Hepatocyte (in vitro differentiated cells): ENCODE measurements around the gene SNX11. TPM values are rescaled to one million over a fixed set of nuclear protein-coding genes. Genes with fewer than 3 reads are reported as not detected.
"Not testable (repeated sequence)": the region's sequence is repeated elsewhere in the genome, so short reads cannot be mapped to it uniquely, and the experiment has no call there.

Source experiments
- DNase-seq: peaks from one replicate; pipeline ENCODE4 v3.0.0-alpha.2; 2016; ENCODE audit warnings: low spot score
- H2AFZ ChIP-seq: fragments of 200-600 bp; sonication (generic); 2 replicates; pipeline ENCODE4 v1.6.0; 2016; ENCODE audit warnings: antibody characterized with exemption, mild to moderate bottlenecking
- H3K27ac ChIP-seq: fragments of 200-600 bp; sonication (generic); 2 replicates; pipeline ENCODE4 v1.5.1; 2016; ENCODE audit warnings: mild to moderate bottlenecking
- H3K27me3 ChIP-seq: fragments of 200-600 bp; sonication (generic); 2 replicates; pipeline ENCODE4 v1.6.1; 2016
- H3K36me3 ChIP-seq: fragments of 200-600 bp; sonication (generic); replicated peaks from 2 replicates; pipeline ENCODE4 v1.5.1; 2016; ENCODE audit warnings: low read depth; ENCODE audit not compliant: insufficient read depth
- H3K4me1 ChIP-seq: fragments of 200-600 bp; sonication (generic); 2 replicates; pipeline ENCODE4 v1.5.1; 2016; ENCODE audit warnings: mild to moderate bottlenecking, moderate library complexity; ENCODE audit not compliant: insufficient read depth
- H3K4me2 ChIP-seq: fragments of 200-600 bp; sonication (generic); 2 replicates; pipeline ENCODE4 v1.6.0; 2016
- H3K4me3 ChIP-seq: fragments of 200-600 bp; sonication (generic); 2 replicates; pipeline ENCODE4 v1.5.1; 2016; ENCODE audit warnings: mild to moderate bottlenecking
- H3K79me2 ChIP-seq: fragments of 200-600 bp; sonication (generic); 2 replicates; pipeline ENCODE4 v1.6.0; 2017; ENCODE audit warnings: mild to moderate bottlenecking
- H3K9me2 ChIP-seq: fragments of 200-600 bp; sonication (generic); replicated peaks from 2 replicates; pipeline ENCODE4 v1.6.0; 2017; ENCODE audit warnings: mild to moderate bottlenecking; ENCODE audit not compliant: insufficient read depth
- H3K9me3 ChIP-seq: fragments of 200-600 bp; sonication (generic); 2 replicates; pipeline ENCODE4 v1.5.1; 2016; ENCODE audit warnings: low read depth, mild to moderate bottlenecking
- H4K20me1 ChIP-seq: fragments of 200-600 bp; sonication (generic); 2 replicates; pipeline ENCODE4 v1.6.0; 2016; ENCODE audit warnings: mild to moderate bottlenecking; ENCODE audit not compliant: insufficient read depth, poor library complexity, severe bottlenecking
- EZH2 ChIP-seq: fragments of 200-600 bp; sonication (generic); IDR thresholded peaks from 2 replicates; pipeline ENCODE4 v1.6.1; 2016; ENCODE audit warnings: antibody characterized with exemption, mild to moderate bottlenecking, borderline replicate concordance
- EZH2phosphoT487 ChIP-seq: fragments of 200-600 bp; sonication (generic); IDR thresholded peaks from one replicate; pipeline ENCODE4 v1.6.1; 2018; ENCODE audit warnings: antibody characterized with exemption, mild to moderate bottlenecking, low read depth, moderate library complexity; ENCODE audit not compliant: unreplicated experiment, severe bottlenecking
- WGBS: methylation state at CpG from one replicate; pipeline ENCODE4 v1.1.6; 2016; ENCODE audit warnings: low lambda C conversion rate; ENCODE audit errors: missing lambda C conversion rate; 5-methylcytosine and 5-hydroxymethylcytosine counted together
- polyA plus RNA-seq: library from polyadenylated mRNA; unstranded; fragments of >200 nt; fragmentation: Nextera tagmentation; extraction: Ambion mirVana; gene quantifications from 2 replicates; pipeline ENCODE4 v1.2.1, GENCODE V29; 2016
- total RNA-seq: library from RNA; depleted of rRNA; stranded (reverse); fragments of >200 nt; gene quantifications from 2 replicates; pipeline ENCODE4 v1.2.3, GENCODE V29; 2014
- TF ChIP-seq, protein P1 (sequence below): fragments of 200-600 bp; sonication (generic); IDR thresholded peaks from 2 replicates; pipeline ENCODE4 v1.5.1; 2016; ENCODE audit warnings: antibody characterized with exemption, mild to moderate bottlenecking; ENCODE audit not compliant: poor library complexity

SNX11 gene
- total and polyA plus RNA-seq, 2 experiments from 2014 or later, result 11.3 to 13.2 TPM

DNA sequence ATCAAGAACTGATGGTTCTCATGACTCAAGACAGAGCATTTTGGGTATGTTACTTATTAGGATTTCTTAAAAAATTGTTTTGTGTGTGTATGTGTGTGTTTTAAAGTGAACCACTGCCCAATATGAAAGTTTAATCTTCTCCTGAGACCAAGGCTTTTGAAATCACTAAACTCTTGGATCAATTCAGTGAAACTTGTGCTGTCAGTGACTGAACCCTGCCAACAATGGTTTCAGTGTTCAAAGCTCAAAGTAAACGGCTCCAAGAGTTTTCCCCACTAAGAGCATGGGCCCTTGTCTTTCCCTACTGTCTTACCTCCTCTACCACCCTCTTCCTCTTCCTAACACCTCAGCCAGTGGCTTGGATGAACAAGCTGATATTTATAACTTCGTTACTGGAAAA is 37.4 kb upstream of the SNX11 start:
- no peak overlapping the region for H2AFZ ChIP-seq
- H3K4me2 ChIP-seq, result no peak overlapping the region
- DNase-seq, result no peak
- H3K4me1 ChIP-seq, result peaks cover 4% of the 10 kb centered on the region
- H3K79me2 ChIP-seq, result peaks cover 3% of the 10 kb centered on the region
- H3K4me3 ChIP-seq, result no peak overlapping the region
- no peak overlapping the region for H3K27ac ChIP-seq
- no peaks in the 10 kb centered on the region for H3K9me3 ChIP-seq
- no peaks in the 10 kb centered on the region for H3K36me3 ChIP-seq
- no peaks in the 10 kb centered on the region for H3K9me2 ChIP-seq
- TF ChIP-seq, protein P1, sequence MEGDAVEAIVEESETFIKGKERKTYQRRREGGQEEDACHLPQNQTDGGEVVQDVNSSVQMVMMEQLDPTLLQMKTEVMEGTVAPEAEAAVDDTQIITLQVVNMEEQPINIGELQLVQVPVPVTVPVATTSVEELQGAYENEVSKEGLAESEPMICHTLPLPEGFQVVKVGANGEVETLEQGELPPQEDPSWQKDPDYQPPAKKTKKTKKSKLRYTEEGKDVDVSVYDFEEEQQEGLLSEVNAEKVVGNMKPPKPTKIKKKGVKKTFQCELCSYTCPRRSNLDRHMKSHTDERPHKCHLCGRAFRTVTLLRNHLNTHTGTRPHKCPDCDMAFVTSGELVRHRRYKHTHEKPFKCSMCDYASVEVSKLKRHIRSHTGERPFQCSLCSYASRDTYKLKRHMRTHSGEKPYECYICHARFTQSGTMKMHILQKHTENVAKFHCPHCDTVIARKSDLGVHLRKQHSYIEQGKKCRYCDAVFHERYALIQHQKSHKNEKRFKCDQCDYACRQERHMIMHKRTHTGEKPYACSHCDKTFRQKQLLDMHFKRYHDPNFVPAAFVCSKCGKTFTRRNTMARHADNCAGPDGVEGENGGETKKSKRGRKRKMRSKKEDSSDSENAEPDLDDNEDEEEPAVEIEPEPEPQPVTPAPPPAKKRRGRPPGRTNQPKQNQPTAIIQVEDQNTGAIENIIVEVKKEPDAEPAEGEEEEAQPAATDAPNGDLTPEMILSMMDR, result no peak
- TF ChIP-seq EZH2phosphoT487 (no peak), EZH2 (no peak)
- no peaks in the 10 kb centered on the region for H4K20me1 ChIP-seq
- 82% methylated on average over 2 of the region's 2 CpGs for WGBS
- H3K27me3 ChIP-seq, result no peaks in the 10 kb centered on the region

- DNase-seq, result no peak
- Histone ChIP-seq H3K36me3 (no peaks in the 10 kb centered on the region), H3K27me3 (no peaks in the 10 kb centered on the region), H3K4me1 (peaks cover 4% of the 10 kb centered on the region), H3K4me3 (no peak overlapping the region), H3K79me2 (no peaks in the 10 kb centered on the region), H3K4me2 (no peak overlapping the region), H3K9me3 (no peaks in the 10 kb centered on the region), H4K20me1 (no peaks in the 10 kb centered on the region), H2AFZ (no peak overlapping the region), H3K27ac (no peak overlapping the region), H3K9me2 (no peaks in the 10 kb centered on the region)
- 76% methylated on average over 2 of the region's 2 CpGs for WGBS
- TF ChIP-seq EZH2 (no peak), EZH2phosphoT487 (no peak)
- TF ChIP-seq, protein P1, result no peak
These were observed 35.9 kb upstream of the SNX11 start for GRCh38 chr17:48071654-48072053.

- not testable (repeated sequence) for H3K4me3 ChIP-seq, H3K36me3 ChIP-seq, H3K4me1 ChIP-seq, H3K27me3 ChIP-seq, H3K9me2 ChIP-seq, H4K20me1 ChIP-seq, H3K9me3 ChIP-seq, H3K79me2 ChIP-seq, H2AFZ ChIP-seq, H3K27ac ChIP-seq, H3K4me2 ChIP-seq, DNase-seq
- WGBS, result 92% methylated on average over 9 of the region's 9 CpGs
These were observed 34.8 kb upstream of the SNX11 start for GRCh38 chr17:48072811-48073210.

DNA sequence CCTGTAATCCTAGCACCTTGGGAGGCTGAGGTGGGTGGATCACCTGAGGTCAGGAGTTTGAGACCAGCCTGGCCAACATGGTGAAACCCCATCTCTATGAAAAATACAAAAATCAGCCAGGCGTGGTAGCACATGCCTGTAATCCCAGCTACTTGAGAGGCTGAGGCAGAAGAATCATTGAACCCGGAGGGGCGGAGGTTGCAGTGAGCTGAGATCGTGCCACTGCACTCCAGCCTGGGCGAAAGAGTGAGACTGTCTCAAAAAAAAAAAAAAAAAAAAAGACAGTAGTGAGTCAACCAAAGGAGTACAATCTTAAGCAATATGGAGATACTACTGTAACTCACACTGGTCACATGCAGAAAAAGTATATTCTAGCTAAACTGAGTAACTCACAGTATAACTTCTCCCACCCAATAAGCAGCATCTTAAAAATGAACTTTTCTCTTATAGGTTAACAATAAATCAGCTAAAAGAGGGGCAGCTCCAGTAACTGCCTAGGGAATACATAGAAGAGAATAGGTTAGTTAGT is 33.9 kb upstream of the SNX11 start:
- not testable (repeated sequence) for H3K36me3 ChIP-seq, H2AFZ ChIP-seq, H3K27ac ChIP-seq, H3K4me3 ChIP-seq, H3K9me2 ChIP-seq, H3K79me2 ChIP-seq, H3K4me2 ChIP-seq, H3K9me3 ChIP-seq, DNase-seq, H3K4me1 ChIP-seq, H4K20me1 ChIP-seq, H3K27me3 ChIP-seq
- WGBS, result 100% methylated on average over 5 of the region's 5 CpGs
